ENCODE data around the gene TNS1. TPM values are rescaled to one million over a fixed set of nuclear protein-coding genes. Genes with fewer than 3 reads are reported as not detected.

Gene TNS1
- total RNA-seq, 2 experiments from 2014 or later: 0.89 to 1.4 TPM

DNA sequence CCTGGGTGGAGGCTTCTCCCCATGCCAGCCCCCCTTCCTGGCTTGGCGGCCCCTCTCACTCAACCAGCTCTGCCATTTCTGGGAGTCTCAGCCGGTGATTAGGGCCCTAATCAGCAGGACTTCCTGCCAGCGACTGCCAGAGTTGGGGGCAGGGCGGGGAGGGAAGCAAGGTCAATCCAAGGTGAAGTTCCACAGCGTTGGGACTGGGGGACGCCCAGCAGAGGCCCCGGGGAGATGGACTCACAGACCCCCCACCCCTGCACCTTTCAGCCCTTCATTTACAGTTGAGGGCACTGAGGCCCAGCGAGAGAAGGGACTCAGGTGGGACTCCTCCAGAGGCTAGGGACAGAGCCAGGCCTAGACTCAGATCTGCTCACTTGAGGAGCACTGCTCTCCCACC is 65.3 kb downstream of the TNS1 start:
- Mint-ChIP-seq H3K4me1 (no peaks in the 10 kb centered on the region), H3K4me3 (no peak overlapping the region), H3K9me3 (no peaks in the 10 kb centered on the region), H3K27me3 (peaks cover 22% of the 10 kb centered on the region), H3K36me3 (no peaks in the 10 kb centered on the region), H3K27ac (no peak overlapping the region)
- no peak for DNase-seq

DNA sequence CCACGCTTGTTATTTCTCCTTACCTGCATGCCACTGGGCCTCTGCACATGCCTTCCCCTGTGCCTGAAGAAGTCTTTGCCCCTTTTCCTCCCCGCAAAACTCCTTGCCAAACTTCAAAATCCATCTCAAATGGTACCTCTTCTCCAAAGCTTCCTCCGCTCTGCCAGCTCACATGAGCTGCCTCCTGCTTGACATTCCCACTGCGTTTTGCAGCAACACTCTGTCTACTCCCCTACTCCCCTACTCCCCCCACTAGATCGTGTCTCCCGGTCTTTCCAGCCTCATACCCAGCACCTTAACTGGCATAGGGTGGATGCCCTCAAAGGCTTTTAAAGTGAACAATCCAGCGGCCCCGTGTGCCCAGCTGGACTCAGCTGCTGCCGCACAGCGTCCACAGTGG is 65.8 kb downstream of the TNS1 start:
- Mint-ChIP-seq H3K36me3 (no peaks in the 10 kb centered on the region), H3K4me3 (no peak overlapping the region), H3K27ac (no peak overlapping the region), H3K27me3 (peaks cover 17% of the 10 kb centered on the region), H3K4me1 (no peaks in the 10 kb centered on the region), H3K9me3 (no peaks in the 10 kb centered on the region)
- DNase-seq: no peak

DNA sequence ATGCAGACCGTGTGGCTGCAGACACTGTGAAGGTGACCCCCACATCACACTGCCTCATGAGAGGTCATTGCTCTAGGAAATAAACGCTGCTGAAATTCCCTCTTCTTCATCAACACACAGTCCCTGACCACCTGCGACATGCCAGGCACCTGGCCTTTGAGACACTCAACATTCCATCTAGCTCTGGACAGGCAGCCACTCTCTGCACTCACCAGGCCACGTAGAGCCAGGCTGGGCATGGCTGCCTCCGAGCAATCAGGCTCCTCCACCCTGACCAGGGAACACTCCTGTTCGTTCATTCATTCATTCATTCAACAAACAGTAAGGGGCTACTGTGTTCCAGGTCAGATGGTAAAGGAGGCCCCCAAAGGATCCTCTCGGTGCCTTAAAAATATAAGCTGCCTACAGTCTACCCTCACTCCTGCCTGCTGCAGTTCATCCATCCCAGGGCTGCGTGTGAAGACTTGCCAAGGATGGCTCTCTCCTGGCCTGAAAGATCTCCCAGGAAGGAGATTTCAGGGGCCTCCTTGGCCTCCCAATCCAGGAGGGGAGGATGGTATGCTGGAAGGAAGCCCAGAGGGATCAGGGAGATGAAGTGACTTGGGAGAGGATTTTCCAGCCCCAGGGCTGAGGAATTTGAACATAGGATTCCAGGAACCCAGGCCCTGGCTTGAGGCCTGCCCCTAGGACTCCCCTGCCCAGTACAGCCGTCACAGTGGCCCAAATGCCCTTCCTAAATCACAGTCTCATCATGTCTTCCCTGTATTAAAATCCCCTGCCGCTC is 66.7 kb downstream of the TNS1 start:
- H3K27me3 Mint-ChIP-seq: peaks cover 9% of the 10 kb centered on the region
- H3K9me3 Mint-ChIP-seq: no peaks in the 10 kb centered on the region
- DNase-seq: no peak
- no peak overlapping the region for H3K4me3 Mint-ChIP-seq
- H3K36me3 Mint-ChIP-seq: no peaks in the 10 kb centered on the region
- no peak overlapping the region for H3K27ac Mint-ChIP-seq
- peaks cover under 1% of the 10 kb centered on the region for H3K4me1 Mint-ChIP-seq

DNA sequence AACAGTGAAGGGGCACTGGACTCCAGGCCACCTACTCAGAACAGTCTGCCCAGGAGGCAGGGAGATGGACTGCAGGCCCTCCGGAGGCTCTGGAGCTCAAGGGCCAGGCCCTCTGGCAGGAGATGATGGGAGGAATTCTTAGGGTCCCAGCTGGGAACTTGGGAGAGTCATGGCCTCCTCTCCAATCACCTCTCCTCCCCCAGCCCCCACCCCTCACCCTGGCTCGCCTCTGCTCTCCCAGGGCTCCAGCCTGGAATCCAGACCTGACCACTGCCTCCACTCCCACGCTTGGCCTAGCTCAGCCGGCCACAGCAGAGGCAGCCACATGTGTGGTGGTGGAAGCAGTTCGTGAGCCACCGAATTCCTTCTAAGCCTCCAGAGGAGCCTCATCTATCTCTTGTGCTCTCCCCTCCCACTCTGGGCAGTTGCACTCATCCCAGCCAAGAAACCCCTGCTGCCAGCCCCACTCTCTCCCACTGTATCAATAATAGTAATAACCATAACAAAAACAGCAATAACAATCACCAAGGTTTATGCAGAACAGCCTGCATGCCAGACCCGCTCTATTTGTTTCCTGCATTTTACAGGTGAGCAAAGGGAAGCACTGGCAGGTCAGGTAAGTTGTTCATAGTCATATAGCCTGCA is 67.4 kb downstream of the TNS1 start:
- H3K27me3 Mint-ChIP-seq: peaks cover 10% of the 10 kb centered on the region
- no peak overlapping the region for H3K27ac Mint-ChIP-seq
- no peak for DNase-seq
- no peaks in the 10 kb centered on the region for H3K9me3 Mint-ChIP-seq
- H3K36me3 Mint-ChIP-seq: no peaks in the 10 kb centered on the region
- H3K4me3 Mint-ChIP-seq: no peak overlapping the region
- H3K4me1 Mint-ChIP-seq: peaks cover 8% of the 10 kb centered on the region

DNA sequence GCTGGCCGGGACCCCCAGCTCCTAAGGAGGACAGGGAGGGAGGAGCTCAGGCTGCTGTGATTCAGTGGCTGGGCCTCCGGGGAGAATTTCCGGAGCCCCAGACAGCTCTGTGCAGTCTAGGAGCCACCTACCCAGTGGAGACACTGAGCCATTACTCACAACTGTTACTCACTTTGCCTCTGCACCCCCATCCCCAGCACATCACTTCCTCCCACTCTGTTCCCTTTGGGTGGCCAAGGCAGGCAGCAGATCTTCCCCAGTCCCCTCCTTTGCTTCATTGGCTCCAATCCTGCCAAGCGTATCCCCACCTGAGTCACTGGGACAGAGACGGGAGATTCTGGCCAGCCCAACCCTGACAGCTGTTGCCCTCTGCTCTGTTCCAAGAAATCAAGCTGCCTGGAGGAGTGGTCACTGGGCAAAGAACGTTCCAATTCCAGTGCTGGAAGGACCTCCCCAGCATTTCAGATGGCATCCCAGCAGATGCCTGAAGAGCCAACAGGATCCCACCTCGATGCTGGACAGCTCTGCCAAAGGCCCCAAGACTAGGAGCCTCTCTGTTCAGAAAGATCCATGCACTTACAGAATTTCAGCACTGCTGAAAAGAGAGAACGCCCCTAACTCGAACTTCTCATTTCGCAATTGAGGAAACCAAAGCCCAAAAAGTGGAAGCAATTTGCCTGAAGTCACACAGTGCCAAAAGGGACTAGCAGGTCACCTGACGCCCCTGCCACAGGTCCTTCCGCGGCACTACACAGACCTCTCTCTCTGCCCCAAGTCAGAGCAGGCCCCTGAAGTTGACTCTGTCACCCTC is 68.3 kb downstream of the TNS1 start:
- DNase-seq: no peak

DNA sequence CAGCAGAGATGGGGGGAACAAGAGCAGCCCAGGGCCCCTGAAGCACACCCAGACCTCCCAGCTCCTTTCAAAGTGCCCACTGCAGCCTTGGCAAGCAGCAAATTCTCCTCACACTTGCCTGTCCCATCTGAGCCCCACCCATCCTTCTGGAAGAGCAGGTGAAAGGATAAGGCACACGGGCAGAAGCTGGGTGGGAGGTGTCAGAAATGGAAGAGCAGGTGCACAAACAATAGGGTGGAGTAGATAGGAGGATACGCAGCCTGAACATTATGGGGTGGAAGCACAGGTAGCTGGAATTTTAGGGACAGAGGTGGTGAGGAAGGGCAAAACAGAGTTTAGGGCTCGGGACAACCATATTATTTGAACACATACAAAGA is 69.2 kb downstream of the TNS1 start:
- no peak for DNase-seq
- Mint-ChIP-seq H3K4me3 (no peak overlapping the region), H3K4me1 (peaks cover 8% of the 10 kb centered on the region), H3K27ac (no peak overlapping the region), H3K27me3 (peaks cover 7% of the 10 kb centered on the region), H3K9me3 (no peaks in the 10 kb centered on the region), H3K36me3 (no peaks in the 10 kb centered on the region)

More for the DNA sequence above, 68.3 kb downstream of the TNS1 start:
- no peaks in the 10 kb centered on the region for H3K36me3 Mint-ChIP-seq
- no peak overlapping the region for H3K27ac Mint-ChIP-seq
- no peaks in the 10 kb centered on the region for H3K9me3 Mint-ChIP-seq
- no peak overlapping the region for H3K4me3 Mint-ChIP-seq
- H3K4me1 Mint-ChIP-seq: peaks cover 8% of the 10 kb centered on the region
- H3K27me3 Mint-ChIP-seq: peaks cover 7% of the 10 kb centered on the region

DNA sequence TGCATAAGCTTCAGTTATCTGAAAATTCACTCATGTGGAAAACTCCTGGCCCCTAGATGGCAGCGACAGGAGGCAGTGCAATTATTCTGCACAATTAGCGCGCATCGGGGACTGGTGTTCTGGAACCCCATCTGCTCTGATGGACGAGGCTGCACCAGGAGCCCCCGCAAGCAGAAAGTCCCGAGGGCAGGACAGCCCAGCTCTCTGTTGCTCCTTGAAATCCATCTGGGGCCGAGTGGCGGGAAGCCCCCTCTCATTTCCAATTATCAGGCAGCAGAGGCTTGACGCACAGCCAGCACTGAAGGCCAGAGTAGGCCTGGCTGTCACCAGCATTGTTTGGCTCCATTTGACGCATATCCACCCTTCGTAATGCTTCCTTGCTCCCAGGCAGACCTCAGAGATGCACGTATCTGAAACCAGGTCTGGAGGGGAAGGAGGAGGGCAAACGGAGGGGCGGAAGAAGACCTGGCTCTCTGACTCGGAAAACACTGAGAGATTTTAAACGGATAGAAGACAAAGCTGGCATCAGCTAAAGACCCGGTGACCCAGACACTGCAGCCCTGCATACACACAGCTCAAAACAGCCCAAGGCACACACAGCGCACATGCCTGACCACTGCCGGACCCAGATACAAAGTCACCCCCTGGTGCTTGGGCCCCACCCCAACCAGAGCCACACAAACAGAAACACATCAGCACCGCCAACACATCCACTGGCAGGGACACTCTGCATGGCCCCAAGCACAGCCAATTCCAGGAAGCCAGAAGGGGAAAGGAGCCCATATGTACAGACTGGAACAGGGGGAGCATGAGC is 69.8 kb downstream of the TNS1 start:
- Mint-ChIP-seq H3K27ac (no peak overlapping the region), H3K4me3 (no peak overlapping the region), H3K9me3 (no peaks in the 10 kb centered on the region), H3K36me3 (no peaks in the 10 kb centered on the region), H3K4me1 (peaks cover 8% of the 10 kb centered on the region), H3K27me3 (peaks cover 7% of the 10 kb centered on the region)
- no peak for DNase-seq

DNA sequence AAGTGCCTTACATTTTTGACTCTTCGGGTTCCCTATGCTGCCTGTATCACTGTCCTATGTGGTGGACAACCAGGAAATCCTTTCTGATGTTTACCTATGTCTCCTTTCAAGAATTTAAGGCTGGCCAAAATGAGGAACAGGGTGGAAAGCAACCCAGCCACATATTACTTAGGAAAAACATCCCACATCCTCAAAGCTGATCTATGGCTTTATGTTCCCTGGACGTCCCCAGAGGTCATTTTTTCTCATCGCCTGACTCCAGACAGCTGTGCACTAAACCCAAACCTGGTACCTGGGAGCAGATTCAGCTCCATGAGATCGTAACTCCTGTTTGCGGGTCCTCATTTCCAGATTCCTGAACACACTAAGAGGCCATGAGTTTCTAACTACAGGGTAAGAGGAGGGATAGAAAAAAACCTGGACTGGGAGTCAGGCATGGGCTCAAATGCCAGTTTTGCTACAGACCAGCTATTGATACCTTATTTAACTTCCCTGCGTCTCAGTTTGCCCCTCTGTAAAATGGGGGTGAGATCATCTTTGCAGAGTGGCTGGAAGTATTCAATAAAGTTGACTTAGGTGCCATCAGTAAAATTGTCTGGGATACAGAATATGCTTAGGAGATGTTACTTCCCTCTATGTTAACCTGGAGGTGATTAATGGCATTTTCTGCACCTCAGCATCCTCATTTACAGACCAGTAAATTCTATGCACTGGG is 70.8 kb downstream of the TNS1 start:
- no peak overlapping the region for H3K27ac Mint-ChIP-seq
- no peaks in the 10 kb centered on the region for H3K9me3 Mint-ChIP-seq

GRCh38 chr2:217930761-217931563 is 71.8 kb downstream of the TNS1 start:
- H3K4me3 Mint-ChIP-seq: no peak overlapping the region
- H3K27ac Mint-ChIP-seq: no peak overlapping the region
- DNase-seq: no peak
- peaks cover 8% of the 10 kb centered on the region for H3K4me1 Mint-ChIP-seq
- H3K27me3 Mint-ChIP-seq: peaks cover 7% of the 10 kb centered on the region
- no peaks in the 10 kb centered on the region for H3K36me3 Mint-ChIP-seq
- no peaks in the 10 kb centered on the region for H3K9me3 Mint-ChIP-seq

More for the DNA sequence above, 70.8 kb downstream of the TNS1 start:
- Mint-ChIP-seq H3K27me3 (peaks cover 7% of the 10 kb centered on the region), H3K4me3 (no peak overlapping the region), H3K4me1 (peaks cover 8% of the 10 kb centered on the region), H3K36me3 (no peaks in the 10 kb centered on the region)
- no peak for DNase-seq

DNA sequence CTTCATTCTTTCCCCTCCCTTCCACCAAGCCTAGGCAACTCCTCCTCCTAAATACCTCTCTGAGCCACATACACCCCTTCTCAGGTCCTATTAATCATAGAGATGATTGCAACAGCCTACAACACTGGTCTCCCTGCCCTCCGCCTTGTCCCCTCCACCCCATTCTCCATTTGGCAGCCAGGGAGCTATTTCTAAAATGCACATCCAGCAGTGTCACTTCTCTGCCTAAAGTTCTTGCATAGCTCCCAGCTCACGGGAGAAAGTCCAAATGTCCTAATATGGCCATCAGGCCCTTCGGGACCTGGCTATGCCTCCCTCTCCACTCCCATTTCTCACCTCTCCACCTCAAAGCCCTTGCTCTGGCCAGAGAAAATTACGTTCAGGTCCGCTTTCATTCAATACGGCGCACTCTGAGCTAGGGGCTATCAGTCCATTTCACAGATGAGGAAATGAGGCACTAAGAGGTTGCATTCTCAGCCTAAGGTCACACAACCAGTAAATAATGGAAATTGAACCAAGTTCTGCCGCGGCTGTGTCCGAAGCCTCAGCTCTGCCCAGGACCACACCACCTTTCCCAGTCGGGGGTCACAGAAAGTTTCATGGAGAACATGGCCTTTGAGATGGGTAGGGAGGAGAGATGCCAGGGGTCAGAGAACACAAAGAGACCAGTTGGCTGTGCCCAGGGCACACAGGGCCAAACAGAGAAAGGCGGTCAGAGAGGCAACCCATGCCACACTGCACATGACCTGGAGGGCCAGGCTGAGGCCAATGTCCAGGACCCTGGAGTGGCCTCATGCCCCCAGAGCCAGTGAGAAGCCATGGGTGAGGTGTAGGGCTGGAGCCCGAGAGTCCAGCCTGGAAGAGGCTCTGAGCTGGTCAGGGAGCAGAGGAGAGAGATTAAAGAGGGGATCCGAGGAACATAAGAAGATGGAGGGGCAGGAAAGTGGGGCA is 72.8 kb downstream of the TNS1 start:
- DNase-seq: no peak

GRCh38 chr2:217929272-217929671 is 73.5 kb downstream of the TNS1 start:
- H3K9me3 Mint-ChIP-seq: no peaks in the 10 kb centered on the region
- no peak overlapping the region for H3K4me3 Mint-ChIP-seq
- peaks cover 7% of the 10 kb centered on the region for H3K27me3 Mint-ChIP-seq
- no peak for DNase-seq
- no peak overlapping the region for H3K27ac Mint-ChIP-seq
- peaks cover 8% of the 10 kb centered on the region for H3K4me1 Mint-ChIP-seq
- H3K36me3 Mint-ChIP-seq: no peaks in the 10 kb centered on the region

More for the DNA sequence above, 72.8 kb downstream of the TNS1 start:
- Mint-ChIP-seq H3K36me3 (no peaks in the 10 kb centered on the region), H3K9me3 (no peaks in the 10 kb centered on the region), H3K27me3 (peaks cover 7% of the 10 kb centered on the region), H3K4me3 (no peak overlapping the region), H3K4me1 (peaks cover 8% of the 10 kb centered on the region), H3K27ac (no peak overlapping the region)

- no peaks in the 10 kb centered on the region for H3K36me3 Mint-ChIP-seq
Observed at GRCh38 chr2:217928324-217929181, 74.2 kb downstream of the TNS1 start.

More at GRCh38 chr2:217928324-217929181, 74.2 kb downstream of the TNS1 start:
- H3K4me3 Mint-ChIP-seq: no peak overlapping the region
- H3K27ac Mint-ChIP-seq: no peak overlapping the region
- H3K4me1 Mint-ChIP-seq: peaks cover 8% of the 10 kb centered on the region
- peaks cover 6% of the 10 kb centered on the region for H3K27me3 Mint-ChIP-seq
- no peaks in the 10 kb centered on the region for H3K9me3 Mint-ChIP-seq
- no peak for DNase-seq
